ENCODE data around the gene SLC25A43.

DNA sequence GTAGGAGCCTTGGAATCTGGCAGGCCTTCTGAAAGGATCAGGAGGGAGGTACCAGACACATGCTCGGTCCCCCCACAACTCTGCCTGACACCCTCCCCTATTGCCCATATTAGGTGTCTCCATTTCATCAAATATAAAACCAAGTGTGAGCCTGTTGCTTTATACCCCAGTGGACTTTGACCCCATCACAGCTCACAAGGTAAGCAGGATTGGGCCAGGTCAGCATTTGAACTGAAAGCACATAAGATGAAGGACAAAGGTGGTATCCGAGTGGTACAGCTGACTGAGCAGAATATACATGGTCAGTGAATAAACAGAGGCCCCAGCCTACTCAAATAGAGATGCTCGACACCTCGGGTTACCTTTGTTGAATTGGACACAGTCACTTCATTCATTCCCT lies 20.0 kb downstream of the SLC25A43 start:
- TF ChIP-seq ZNF561 (tag by site-specific recombination; IDR thresholded peaks at IDR 0.05; ENCODE audit: borderline replicate concordance) = no peak
- TF ChIP-seq CTCF (tag by site-specific recombination; IDR thresholded peaks at IDR 0.05) = no peak

Measured in HEK293 (cell line).